Fibroblast of lung (primary cell): Measurements from ENCODE around the gene GJA10.

Experiments used
- CTCF ChIP-seq, 2 donors: IDR thresholded peaks in 1 of 2; conservative IDR thresholded peaks in 1 of 2; 1 replicate in 1 of 2; 2 replicates in 1 of 2; pipeline ENCODE4 v1.5.1; 2011 to 2012; ENCODE audit warnings: low read length in 2 of 2, control low read depth in 1 of 2, inconsistent platforms in 1 of 2, low read depth in 1 of 2, mild to moderate bottlenecking in 1 of 2
- EZH2 ChIP-seq: IDR thresholded peaks from 2 replicates; pipeline ENCODE4 v1.5.1; 2012; ENCODE audit warnings: low read length, control low read depth, mild to moderate bottlenecking; ENCODE audit errors: missing control alignments

GRCh38 chr6:89934685-89935366 lies 40.6 kb downstream of the GJA10 start:
- TF ChIP-seq CTCF (conservative IDR thresholded peaks at IDR 0.05 in 1 of 2, IDR thresholded peaks at IDR 0.05 in 1 of 2; ENCODE audit: low read depth in 1 of 2, low read length in 2 of 2) (no peak), EZH2 (no peak)
